Keratinocyte (primary cell): ENCODE measurements around the gene IQGAP3.

Experiments
- EZH2 ChIP-seq: IDR thresholded peaks from one replicate; pipeline ENCODE4 v1.6.1; 2012; ENCODE audit warnings: inconsistent platforms, mild to moderate bottlenecking, low read length, moderate library complexity
- TF ChIP-seq, protein P1 (sequence below), 3 experiments: IDR thresholded peaks in 1 of 3; conservative IDR thresholded peaks in 1 of 3; optimal IDR thresholded peaks in 1 of 3; 2 replicates in 2 of 3; 3 replicates in 1 of 3; pipeline versions ENCODE3 to v1.5.1; 2011; ENCODE audit warnings: low read length in 3 of 3, mild to moderate bottlenecking in 3 of 3, moderate library complexity in 2 of 3, control low read depth in 1 of 3, inconsistent platforms in 1 of 3; ENCODE audit not compliant: insufficient read depth in 2 of 3; ENCODE audit errors: extremely low read depth in 1 of 3

- TF ChIP-seq, protein P1, sequence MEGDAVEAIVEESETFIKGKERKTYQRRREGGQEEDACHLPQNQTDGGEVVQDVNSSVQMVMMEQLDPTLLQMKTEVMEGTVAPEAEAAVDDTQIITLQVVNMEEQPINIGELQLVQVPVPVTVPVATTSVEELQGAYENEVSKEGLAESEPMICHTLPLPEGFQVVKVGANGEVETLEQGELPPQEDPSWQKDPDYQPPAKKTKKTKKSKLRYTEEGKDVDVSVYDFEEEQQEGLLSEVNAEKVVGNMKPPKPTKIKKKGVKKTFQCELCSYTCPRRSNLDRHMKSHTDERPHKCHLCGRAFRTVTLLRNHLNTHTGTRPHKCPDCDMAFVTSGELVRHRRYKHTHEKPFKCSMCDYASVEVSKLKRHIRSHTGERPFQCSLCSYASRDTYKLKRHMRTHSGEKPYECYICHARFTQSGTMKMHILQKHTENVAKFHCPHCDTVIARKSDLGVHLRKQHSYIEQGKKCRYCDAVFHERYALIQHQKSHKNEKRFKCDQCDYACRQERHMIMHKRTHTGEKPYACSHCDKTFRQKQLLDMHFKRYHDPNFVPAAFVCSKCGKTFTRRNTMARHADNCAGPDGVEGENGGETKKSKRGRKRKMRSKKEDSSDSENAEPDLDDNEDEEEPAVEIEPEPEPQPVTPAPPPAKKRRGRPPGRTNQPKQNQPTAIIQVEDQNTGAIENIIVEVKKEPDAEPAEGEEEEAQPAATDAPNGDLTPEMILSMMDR (optimal IDR thresholded peaks at IDR 0.05 in 1 of 3, IDR thresholded peaks at IDR 0.05 in 1 of 3, conservative IDR thresholded peaks at IDR 0.05 in 1 of 3; ENCODE audit: extremely low read depth in 1 of 3, insufficient read depth in 2 of 3, low read length in 3 of 3), result peak in 1 of 3 experiments; percentile 34
- TF ChIP-seq EZH2, result no peak
These were observed 27.4 kb upstream of the IQGAP3 start for GRCh38 chr1:156599811-156600210.
